ENCODE data around the gene NR6A1. TPM values are rescaled to one million over a fixed set of nuclear protein-coding genes. Genes with fewer than 3 reads are reported as not detected.

NR6A1 gene
- total RNA-seq, 1 donor from 2014 or later, result 0.92 TPM

DNA sequence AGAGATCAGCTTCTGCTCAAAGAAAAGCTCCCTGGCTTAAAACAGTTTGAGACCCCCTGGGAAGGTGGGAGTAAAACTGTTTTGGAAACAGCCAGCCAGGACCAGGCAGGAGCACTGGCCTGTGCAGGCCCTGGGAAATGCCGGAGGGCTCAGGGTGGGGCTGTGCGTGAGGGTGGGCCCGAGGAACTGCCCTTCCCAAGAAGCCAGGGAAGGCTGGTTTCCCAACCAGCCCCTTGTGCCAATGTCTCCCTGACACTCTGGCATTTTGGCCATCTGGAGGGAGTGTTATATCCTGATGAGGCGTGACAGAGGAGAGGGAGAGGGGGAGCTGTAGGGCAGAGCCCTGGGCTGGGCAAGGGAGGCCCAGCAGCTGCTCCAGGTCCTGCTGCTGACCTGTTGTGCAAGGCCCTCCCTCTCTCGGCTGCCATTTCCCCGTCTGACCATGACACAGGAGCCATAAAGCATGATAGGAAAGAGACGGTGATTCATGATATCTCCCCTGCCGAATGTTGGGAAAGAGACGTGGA is 22.0 kb upstream of the NR6A1 start:
- Histone ChIP-seq H3K4me3 (ENCODE audit: low read depth, low read length) (no peak overlapping the region), H3K27me3 (ENCODE audit: control insufficient read depth, insufficient read depth, low read length) (no peaks in the 10 kb centered on the region), H3K36me3 (ENCODE audit: control insufficient read depth, insufficient read depth, low read length) (no peaks in the 10 kb centered on the region)
- peak; percentile 48 for DNase-seq (ENCODE audit: low read depth)
- TF ChIP-seq, protein P1, sequence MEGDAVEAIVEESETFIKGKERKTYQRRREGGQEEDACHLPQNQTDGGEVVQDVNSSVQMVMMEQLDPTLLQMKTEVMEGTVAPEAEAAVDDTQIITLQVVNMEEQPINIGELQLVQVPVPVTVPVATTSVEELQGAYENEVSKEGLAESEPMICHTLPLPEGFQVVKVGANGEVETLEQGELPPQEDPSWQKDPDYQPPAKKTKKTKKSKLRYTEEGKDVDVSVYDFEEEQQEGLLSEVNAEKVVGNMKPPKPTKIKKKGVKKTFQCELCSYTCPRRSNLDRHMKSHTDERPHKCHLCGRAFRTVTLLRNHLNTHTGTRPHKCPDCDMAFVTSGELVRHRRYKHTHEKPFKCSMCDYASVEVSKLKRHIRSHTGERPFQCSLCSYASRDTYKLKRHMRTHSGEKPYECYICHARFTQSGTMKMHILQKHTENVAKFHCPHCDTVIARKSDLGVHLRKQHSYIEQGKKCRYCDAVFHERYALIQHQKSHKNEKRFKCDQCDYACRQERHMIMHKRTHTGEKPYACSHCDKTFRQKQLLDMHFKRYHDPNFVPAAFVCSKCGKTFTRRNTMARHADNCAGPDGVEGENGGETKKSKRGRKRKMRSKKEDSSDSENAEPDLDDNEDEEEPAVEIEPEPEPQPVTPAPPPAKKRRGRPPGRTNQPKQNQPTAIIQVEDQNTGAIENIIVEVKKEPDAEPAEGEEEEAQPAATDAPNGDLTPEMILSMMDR (IDR thresholded peaks at IDR 0.05; ENCODE audit: insufficient read depth, low read length, poor library complexity, severe bottlenecking), result no peak

DNA sequence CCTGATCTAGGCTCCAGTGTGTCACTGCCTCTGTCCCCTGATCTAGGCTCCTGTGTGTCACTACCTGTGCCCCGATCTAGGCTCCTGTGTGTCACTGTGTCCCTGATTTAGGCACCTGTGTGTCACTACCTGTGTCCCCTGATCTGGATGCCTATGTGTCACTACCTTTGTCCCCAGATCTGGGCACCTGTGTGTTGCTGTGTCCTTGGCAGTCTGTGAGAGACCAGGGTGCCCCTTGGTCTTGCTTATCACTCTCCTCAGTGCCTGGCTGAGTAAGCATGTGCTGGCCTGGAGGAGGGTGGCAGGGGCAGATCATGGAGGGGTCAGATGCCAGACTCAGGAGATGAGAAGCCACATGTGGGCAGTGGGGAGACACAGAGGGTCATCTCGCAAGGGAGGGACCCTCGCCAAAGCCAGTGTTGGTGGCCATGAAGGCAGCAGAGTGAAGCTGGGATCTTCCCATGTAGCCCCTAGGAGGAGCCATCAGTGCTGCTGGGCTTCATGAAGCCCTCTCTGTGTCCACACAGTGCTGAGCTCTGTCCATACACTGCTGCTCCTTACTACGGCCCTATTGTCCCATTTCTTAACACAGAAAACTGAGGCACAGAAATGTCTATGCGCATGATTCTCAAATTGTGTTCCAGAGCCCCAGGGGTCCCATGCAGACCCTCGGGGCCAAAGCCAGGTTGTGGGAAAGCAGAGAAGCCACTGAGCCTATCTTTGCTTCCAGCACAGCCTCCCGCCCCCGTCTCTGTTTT is 21.3 kb upstream of the NR6A1 start:
- Histone ChIP-seq H3K27me3 (ENCODE audit: control insufficient read depth, insufficient read depth, low read length) (no peaks in the 10 kb centered on the region), H3K36me3 (ENCODE audit: control insufficient read depth, insufficient read depth, low read length) (no peaks in the 10 kb centered on the region), H3K4me3 (ENCODE audit: low read depth, low read length) (no peak overlapping the region)
- DNase-seq (ENCODE audit: low read depth), result no peak
- TF ChIP-seq, protein P1 (IDR thresholded peaks at IDR 0.05; ENCODE audit: insufficient read depth, low read length, poor library complexity, severe bottlenecking), result no peak

DNA sequence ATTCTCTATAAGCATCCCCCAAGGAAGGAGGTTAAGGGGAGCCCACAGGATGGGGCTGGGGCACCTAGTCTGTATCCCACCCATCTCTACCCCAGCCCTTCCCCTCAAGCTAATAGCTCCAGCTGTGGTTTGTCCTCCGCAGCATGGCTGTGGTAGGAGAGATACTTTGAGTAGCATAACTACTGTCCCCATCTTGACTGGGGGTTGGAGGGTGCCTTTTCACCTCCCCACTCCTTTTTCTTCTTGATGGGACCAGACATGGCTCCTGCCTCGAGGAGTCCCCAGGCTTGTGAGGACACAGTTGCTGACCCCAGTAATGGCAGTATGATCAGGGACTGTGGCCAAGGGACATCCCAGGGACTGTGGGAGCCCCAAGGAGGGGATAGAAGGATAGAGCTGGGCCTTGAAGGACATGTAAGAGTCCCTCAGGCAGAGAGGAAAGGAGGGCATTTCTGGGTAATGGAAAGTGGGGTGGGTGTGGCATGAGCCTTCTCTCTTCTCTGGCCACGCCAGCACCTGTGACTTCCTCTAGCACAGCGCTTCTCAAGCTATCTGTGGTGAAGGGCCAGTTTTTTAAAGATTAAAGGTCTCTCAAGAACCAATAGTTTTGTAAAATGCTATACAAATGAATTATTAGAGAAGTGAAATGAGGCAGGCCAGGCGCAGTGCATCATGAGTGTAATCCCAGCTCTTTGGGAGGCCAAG is 19.8 kb upstream of the NR6A1 start:
- H3K27me3 ChIP-seq (ENCODE audit: control insufficient read depth, insufficient read depth, low read length), result no peaks in the 10 kb centered on the region
- DNase-seq (ENCODE audit: low read depth), result no peak
- TF ChIP-seq, protein P1 (IDR thresholded peaks at IDR 0.05; ENCODE audit: insufficient read depth, low read length, poor library complexity, severe bottlenecking), result no peak
- H3K4me3 ChIP-seq (ENCODE audit: low read depth, low read length), result no peak overlapping the region
- H3K36me3 ChIP-seq (ENCODE audit: control insufficient read depth, insufficient read depth, low read length), result no peaks in the 10 kb centered on the region

DNA sequence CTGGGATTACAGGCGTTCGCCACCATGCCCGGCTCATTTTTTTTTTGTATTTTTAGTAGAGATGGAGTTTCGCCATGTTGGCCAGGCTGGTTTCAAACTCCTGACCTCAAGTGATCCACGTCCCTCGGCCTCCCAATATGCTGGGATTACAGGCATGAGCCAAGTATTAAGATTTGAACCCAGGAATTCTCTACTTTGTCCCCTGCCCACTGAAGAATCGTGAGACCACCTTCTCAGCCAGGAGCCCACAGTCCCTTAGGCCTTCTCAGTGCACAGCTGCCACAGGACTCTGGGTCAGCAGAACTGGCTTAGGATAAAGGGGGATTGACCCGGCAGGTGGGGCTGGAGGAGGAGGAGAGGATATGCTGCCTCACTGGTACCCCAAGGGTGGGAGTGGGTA is 19.2 kb upstream of the NR6A1 start:
- no peak overlapping the region for H3K4me3 ChIP-seq (ENCODE audit: low read depth, low read length)
- no peaks in the 10 kb centered on the region for H3K27me3 ChIP-seq (ENCODE audit: control insufficient read depth, insufficient read depth, low read length)
- TF ChIP-seq, protein P1 (IDR thresholded peaks at IDR 0.05; ENCODE audit: insufficient read depth, low read length, poor library complexity, severe bottlenecking), result no peak
- no peak for DNase-seq (ENCODE audit: low read depth)
- no peaks in the 10 kb centered on the region for H3K36me3 ChIP-seq (ENCODE audit: control insufficient read depth, insufficient read depth, low read length)

DNA sequence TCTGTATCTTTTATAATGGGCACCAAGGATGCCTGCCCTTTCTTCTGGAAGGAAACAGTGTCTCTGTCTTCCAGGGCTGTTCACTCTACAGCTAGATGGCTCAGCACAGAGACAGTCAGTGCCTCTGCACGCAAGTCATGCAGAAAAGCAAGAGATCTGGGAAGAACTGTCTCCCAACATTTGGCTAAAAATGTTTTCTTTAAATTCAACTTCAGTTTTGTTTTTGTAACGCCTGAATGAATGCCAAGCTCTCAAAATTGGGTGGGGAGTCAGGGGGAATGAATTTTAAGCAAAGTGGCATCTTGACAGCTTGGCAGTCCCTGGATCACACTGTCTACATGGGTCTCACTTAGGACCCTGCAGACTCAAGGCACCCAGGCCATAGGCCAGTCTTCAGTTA is 18.4 kb upstream of the NR6A1 start:
- no peak for DNase-seq (ENCODE audit: low read depth)
- Histone ChIP-seq H3K36me3 (ENCODE audit: control insufficient read depth, insufficient read depth, low read length) (no peaks in the 10 kb centered on the region), H3K4me3 (ENCODE audit: low read depth, low read length) (no peak overlapping the region), H3K27me3 (ENCODE audit: control insufficient read depth, insufficient read depth, low read length) (no peaks in the 10 kb centered on the region)
- TF ChIP-seq, protein P1 (IDR thresholded peaks at IDR 0.05; ENCODE audit: insufficient read depth, low read length, poor library complexity, severe bottlenecking), result no peak
